GM12878 (cell line): ENCODE results near the gene KDF1. TPM values are rescaled to one million over a fixed set of nuclear protein-coding genes. Genes with fewer than 3 reads are reported as not detected.

Experiments used
- ATAC-seq: fragments of 200-7000 bp; cut with Tn5 transposase; 3 replicates; pipeline ENCODE4 v1.9.1; 2020; ENCODE audit warnings: mild to moderate bottlenecking, moderate library complexity
- BruUV-seq: library from RNA; stranded (reverse); fragments of 400-500 nt; replicated peaks from 2 replicates; lab custom pipeline; 2021; lab: Mats Ljungman, UMichigan
- CTCF ChIA-PET: fragments of 300-600 bp; sonication (Branson Sonifier 250); formaldehyde crosslinking; extraction: SDS; loops from one replicate; lab custom pipeline; 2021; ENCODE audit warnings: inconsistent platforms; lab: Yijun Ruan, JAX
- POLR2A ChIA-PET: fragments of 350-600 bp; formaldehyde crosslinking; extraction: SDS; loops from one replicate; lab custom pipeline; 2021; ENCODE audit warnings: inconsistent platforms; lab: Charles Lee
- RAD21 ChIA-PET: fragments of 300-600 bp; sonication (Branson Sonifier 250); formaldehyde crosslinking; loops from one replicate; lab custom pipeline; 2023; ENCODE audit warnings: antibody characterized with exemption; ENCODE audit not compliant: unreplicated experiment; lab: Charles Lee
- SMC1A ChIA-PET: fragments of 300-600 bp; sonication (Branson Sonifier 250); formaldehyde crosslinking; loops from one replicate; lab custom pipeline; 2023; ENCODE audit not compliant: unreplicated experiment, uncharacterized antibody; lab: Charles Lee
- DNase-seq: peaks from one replicate; pipeline ENCODE4 v3.0.0-alpha.2; 2011; ENCODE audit warnings: low read depth, low spot score
- FAIRE-seq: peaks from 3 replicates; lab custom pipeline; 2011; peaks lifted over from hg19 to GRCh38; lab: Jason Lieb, UNC
- H2AFZ ChIP-seq: 2 replicates; pipeline ENCODE4 v1.6.0; 2011; ENCODE audit warnings: low read depth, low read length, control low read depth; ENCODE audit not compliant: control insufficient read depth
- H3K27ac ChIP-seq: 2 replicates; pipeline ENCODE4 v1.5.1; 2011; ENCODE audit warnings: control low read depth; ENCODE audit not compliant: control insufficient read depth, insufficient read depth
- H3K27me3 ChIP-seq, 2 experiments: replicated peaks in 1 of 2; 2 replicates each; pipeline versions ENCODE4 v1.6.0 to v1.6.1; 2011; ENCODE audit warnings: low read length in 1 of 2; ENCODE audit not compliant: control insufficient read depth in 2 of 2, insufficient read depth in 2 of 2
- H3K36me3 ChIP-seq, 2 experiments: 2 replicates each; pipeline ENCODE4 v1.5.1; 2011; ENCODE audit warnings: low read length in 1 of 2; ENCODE audit not compliant: control insufficient read depth in 2 of 2, insufficient read depth in 2 of 2
- H3K4me1 ChIP-seq: 2 replicates; pipeline ENCODE4 v1.6.1; 2011; ENCODE audit warnings: mild to moderate bottlenecking, low read length, moderate library complexity, mixed read lengths; ENCODE audit not compliant: control insufficient read depth, insufficient read depth
- H3K4me2 ChIP-seq: 2 replicates; pipeline ENCODE4 v1.6.0; 2011; ENCODE audit warnings: control low read depth; ENCODE audit not compliant: control insufficient read depth, insufficient read depth
- H3K4me3 ChIP-seq: fragments of 200-600 bp; sonication (generic); 2 replicates; pipeline ENCODE4 v1.5.1; 2016
- H3K79me2 ChIP-seq: 2 replicates; pipeline ENCODE4 v1.6.0; 2011; ENCODE audit warnings: low read length; ENCODE audit not compliant: control insufficient read depth, insufficient read depth
- H3K9ac ChIP-seq: 2 replicates; pipeline ENCODE4 v1.8.0; 2011; ENCODE audit warnings: low read length, control low read depth, mixed read lengths; ENCODE audit not compliant: control insufficient read depth, insufficient read depth
- H3K9me3 ChIP-seq: replicated peaks from 3 replicates; pipeline ENCODE4 v1.5.1; 2011; ENCODE audit warnings: mild to moderate bottlenecking, low read length; ENCODE audit not compliant: control insufficient read depth, insufficient read depth
- H4K20me1 ChIP-seq: 2 replicates; pipeline ENCODE4 v1.6.0; 2011; ENCODE audit not compliant: control insufficient read depth, insufficient read depth
- CREM ChIP-seq: IDR thresholded peaks from 2 replicates; pipeline ENCODE4 v1.6.1; 2014; ENCODE audit warnings: antibody characterized with exemption, low read depth
- EED ChIP-seq: sonication (generic); IDR thresholded peaks from 2 replicates; pipeline ENCODE4 v1.6.1; 2016; ENCODE audit warnings: antibody characterized with exemption, low read depth
- FOS ChIP-seq: IDR thresholded peaks from 3 replicates; pipeline ENCODE4 v1.6.1; 2011; ENCODE audit warnings: borderline replicate concordance; ENCODE audit not compliant: insufficient read length; ENCODE audit errors: extremely low read depth
- HDGF ChIP-seq: fragments of 450-650 bp; IDR thresholded peaks from 2 replicates; pipeline ENCODE4 v1.6.1; 2016; ENCODE audit warnings: antibody characterized with exemption
- IKZF2 ChIP-seq, 2 experiments: fragments of 450-650 bp; IDR thresholded peaks; 2 replicates each; pipeline ENCODE4 v1.6.1; 2017; ENCODE audit warnings: mild to moderate bottlenecking in 2 of 2, moderate library complexity in 2 of 2
- KAT2A ChIP-seq: conservative IDR thresholded peaks from 2 replicates; pipeline ENCODE4 v1.6.1; 2011; ENCODE audit warnings: low read depth, low read length; ENCODE audit not compliant: control insufficient read depth
- MTA2 ChIP-seq: fragments of 450-650 bp; IDR thresholded peaks from 2 replicates; pipeline ENCODE4 v1.6.1; 2016; ENCODE audit warnings: low read depth, mild to moderate bottlenecking, moderate library complexity
- NFYA ChIP-seq: IDR thresholded peaks from 2 replicates; pipeline ENCODE4 v1.6.1; 2011; ENCODE audit warnings: low read depth, mild to moderate bottlenecking, low read length, improper control_type of control experiment, borderline replicate concordance
- PML ChIP-seq: IDR thresholded peaks from 2 replicates; pipeline ENCODE4 v1.6.1; 2012; ENCODE audit warnings: low read length, inconsistent platforms
- POU2F2 ChIP-seq: IDR thresholded peaks from 3 replicates; pipeline ENCODE4 v1.6.1; 2011; ENCODE audit warnings: low read depth, mild to moderate bottlenecking, low read length, borderline replicate concordance
- RAD51 ChIP-seq: fragments of 450-650 bp; IDR thresholded peaks from 2 replicates; pipeline ENCODE4 v1.6.1; 2016; ENCODE audit warnings: moderate library complexity, mild to moderate bottlenecking, inconsistent platforms
- SREBF1 ChIP-seq: IDR thresholded peaks from 2 replicates; pipeline ENCODE4 v1.6.1; 2012; ENCODE audit warnings: mild to moderate bottlenecking, low read length
- TAF1 ChIP-seq: IDR thresholded peaks from 2 replicates; pipeline ENCODE4 v1.6.1; 2011; ENCODE audit warnings: mild to moderate bottlenecking, low read depth, low read length, borderline replicate concordance
- YBX1 ChIP-seq: fragments of 450-650 bp; IDR thresholded peaks from 2 replicates; pipeline ENCODE4 v1.6.1; 2016; ENCODE audit warnings: antibody characterized with exemption
- YY1 ChIP-seq: IDR thresholded peaks from 2 replicates; pipeline ENCODE4 v1.6.1; 2011; ENCODE audit warnings: low read depth, mild to moderate bottlenecking, low read length
- ZNF217 ChIP-seq: fragments of 450-650 bp; IDR thresholded peaks from 2 replicates; pipeline ENCODE4 v1.6.1; 2017; ENCODE audit warnings: antibody characterized with exemption, mild to moderate bottlenecking
- ZSCAN29 ChIP-seq: fragments of 450-650 bp; IDR thresholded peaks from 2 replicates; pipeline ENCODE4 v1.6.1; 2017; ENCODE audit warnings: mild to moderate bottlenecking, moderate library complexity
- ZZZ3 ChIP-seq: IDR thresholded peaks from 2 replicates; pipeline ENCODE4 v1.6.1; 2011; ENCODE audit warnings: low read depth; ENCODE audit not compliant: control insufficient read depth, insufficient read length
- WGBS: methylation state at CpG from one replicate; pipeline ENCODE4 v1.1.6; 2016; ENCODE audit warnings: low lambda C conversion rate; ENCODE audit not compliant: insufficient replicate concordance, insufficient coverage; ENCODE audit errors: missing lambda C conversion rate; 5-methylcytosine and 5-hydroxymethylcytosine counted together
- in situ Hi-C: fragments of 300-500 bp; cut with MboI; formaldehyde crosslinking; loops from 9 replicates; pipeline ENCODE4 v1.14.3; 2018; ENCODE audit warnings: mixed read lengths
- intact Hi-C: fragments of 100-400 bp; cut with micrococcal nuclease; formaldehyde crosslinking; loops from one replicate; pipeline ENCODE4 v1.14.2; 2022; ENCODE audit not compliant: unreplicated experiment
- polyA plus RNA-seq, 11 experiments: library from polyadenylated mRNA; depleted of rRNA in 4 of 11; unstranded in 6 of 11; stranded (reverse) in 5 of 11; fragments of >200 nt; fragmentation: Nextera tagmentation in 4 of 11; fragmentation: Illumina TruSeq in 1 of 11; extraction: Ambion mirVana in 4 of 11; extraction: Trizol in 1 of 11; gene quantifications; 1 replicate in 1 of 11; 2 replicates in 10 of 11; pipeline versions ENCODE4 v1.2.1 to v1.2.3, GENCODE V29; 2011 to 2016; ENCODE audit warnings: inconsistent platforms in 2 of 11, missing spikeins in 2 of 11, low read depth in 1 of 11
- total RNA-seq, 4 experiments: library from RNA; depleted of rRNA in 3 of 4; stranded (reverse); fragments of >200 nt in 3 of 4; fragmentation: Illumina TruSeq in 1 of 4; extraction: Trizol in 1 of 4; gene quantifications; 2 replicates each; pipeline versions ENCODE4 v1.2.1 to v1.2.3, GENCODE V29; 2013 to 2021
- TF ChIP-seq, protein P1 (sequence below): IDR thresholded peaks from 2 replicates; pipeline ENCODE4 v1.6.1; 2011; ENCODE audit warnings: mild to moderate bottlenecking, low read depth, low read length, moderate library complexity; ENCODE audit not compliant: insufficient replicate concordance
- TF ChIP-seq, protein P2 (sequence below): fragments of 450-650 bp; IDR thresholded peaks from 2 replicates; pipeline ENCODE4 v1.6.1; 2018; ENCODE audit warnings: mild to moderate bottlenecking, low read depth, moderate library complexity; ENCODE audit not compliant: partially characterized antibody
- TF ChIP-seq, protein P3 (sequence below): fragments of 450-650 bp; IDR thresholded peaks from 2 replicates; pipeline ENCODE4 v1.6.1; 2017; ENCODE audit warnings: borderline replicate concordance

The KDF1 gene
- total and polyA plus RNA-seq, 10 of the 15 experiments (the other 5 are each of a cell fraction or from before 2014, with no cell fraction given) = 0.03 to 0.13 (median 0.04) TPM; not detected in 7

DNA sequence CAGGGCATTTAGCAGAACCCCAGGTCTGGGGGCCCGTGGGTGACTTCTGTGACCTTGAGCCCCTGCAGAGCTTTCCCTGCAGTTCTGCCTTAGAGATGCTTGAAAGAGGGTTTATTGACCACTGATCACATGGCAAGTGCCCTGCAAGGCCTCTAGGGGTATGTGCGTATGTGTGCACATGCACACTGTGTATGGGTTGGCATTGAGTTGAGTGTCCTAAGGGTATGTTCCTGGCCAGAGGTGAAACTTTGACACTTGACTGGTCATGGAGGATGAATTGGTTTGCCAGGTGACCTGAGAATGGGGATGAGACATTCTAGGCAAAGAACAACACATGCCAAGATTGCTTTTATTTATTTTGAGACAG, 21.6 kb downstream of the KDF1 start (continued):
- TF ChIP-seq, protein P1, sequence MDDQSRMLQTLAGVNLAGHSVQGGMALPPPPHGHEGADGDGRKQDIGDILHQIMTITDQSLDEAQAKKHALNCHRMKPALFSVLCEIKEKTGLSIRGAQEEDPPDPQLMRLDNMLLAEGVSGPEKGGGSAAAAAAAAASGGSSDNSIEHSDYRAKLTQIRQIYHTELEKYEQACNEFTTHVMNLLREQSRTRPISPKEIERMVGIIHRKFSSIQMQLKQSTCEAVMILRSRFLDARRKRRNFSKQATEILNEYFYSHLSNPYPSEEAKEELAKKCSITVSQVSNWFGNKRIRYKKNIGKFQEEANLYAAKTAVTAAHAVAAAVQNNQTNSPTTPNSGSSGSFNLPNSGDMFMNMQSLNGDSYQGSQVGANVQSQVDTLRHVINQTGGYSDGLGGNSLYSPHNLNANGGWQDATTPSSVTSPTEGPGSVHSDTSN = no peak
- no peak for TF ChIP-seq FOS
- no peak for TF ChIP-seq RAD51
- TF ChIP-seq POU2F2 = no peak
- no peak for TF ChIP-seq MTA2

DNA sequence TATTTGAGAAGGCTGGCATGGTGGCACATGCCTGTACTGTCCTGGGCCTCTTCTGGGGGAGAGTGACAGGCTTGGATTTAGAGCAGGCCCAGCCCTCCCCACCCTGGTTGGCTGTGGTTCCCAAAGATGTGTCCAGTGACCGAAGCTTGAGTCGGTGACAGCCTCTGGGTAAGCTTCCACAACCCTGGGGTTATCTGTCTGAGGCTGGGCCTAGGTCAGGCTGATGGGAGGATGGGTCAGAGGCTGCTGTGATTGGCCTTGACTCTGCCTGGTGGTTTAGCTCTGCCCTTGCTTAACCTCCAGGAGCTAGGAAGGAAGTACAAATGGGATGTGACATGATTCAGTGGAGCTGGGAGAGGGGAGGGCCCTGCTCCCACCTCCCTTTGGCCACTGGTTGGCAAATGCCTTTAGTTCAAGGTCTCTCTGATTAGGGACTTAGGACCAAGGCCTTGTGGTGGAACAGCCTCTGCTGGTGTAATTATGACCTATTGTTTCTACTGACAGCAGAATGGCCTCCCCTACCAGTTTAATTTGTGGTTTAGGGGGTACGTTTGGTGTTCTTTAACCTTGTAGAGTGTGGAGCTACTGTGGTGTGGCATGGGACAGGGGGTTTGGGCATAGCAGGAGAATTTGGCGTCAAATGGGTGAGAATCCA, 22.1 kb downstream of the KDF1 start:
- intact Hi-C loops = no loop called here
- Histone ChIP-seq H3K4me2 (no peak overlapping the region), H3K9me3 (no peaks in the 10 kb centered on the region), H3K4me3 (no peak overlapping the region), H3K36me3 (peaks cover 11 to 22% of the 10 kb centered on the region in 2 experiments), H3K79me2 (peaks cover 2% of the 10 kb centered on the region), H4K20me1 (no peaks in the 10 kb centered on the region), H3K27ac (no peak overlapping the region), H3K9ac (no peak overlapping the region), H3K4me1 (no peaks in the 10 kb centered on the region), H3K27me3 (no peaks in the 10 kb centered on the region), H2AFZ (no peak overlapping the region)
- CTCF ChIA-PET = no interaction called here
- no peak for ATAC-seq
- RAD21 ChIA-PET = no interaction called here
- no TSS peak for BruUV-seq
- in situ Hi-C loops = no loop called here
- POLR2A ChIA-PET = no interaction called here
- no peak for FAIRE-seq
- no peak for DNase-seq
- SMC1A ChIA-PET = no interaction called here
- 86% methylated on average over 4 of the region's 4 CpGs for WGBS
- TF ChIP-seq TAF1 (no peak), SREBF1 (no peak), ZSCAN29 (no peak), NFYA (no peak), HDGF (no peak), IKZF2 (IDR thresholded peaks at IDR 0.05) (no peak), EED (no peak), ZNF217 (no peak), YBX1 (no peak), YY1 (no peak), PML (no peak), ZZZ3 (no peak), CREM (no peak), KAT2A (no peak)
- TF ChIP-seq, protein P2, sequence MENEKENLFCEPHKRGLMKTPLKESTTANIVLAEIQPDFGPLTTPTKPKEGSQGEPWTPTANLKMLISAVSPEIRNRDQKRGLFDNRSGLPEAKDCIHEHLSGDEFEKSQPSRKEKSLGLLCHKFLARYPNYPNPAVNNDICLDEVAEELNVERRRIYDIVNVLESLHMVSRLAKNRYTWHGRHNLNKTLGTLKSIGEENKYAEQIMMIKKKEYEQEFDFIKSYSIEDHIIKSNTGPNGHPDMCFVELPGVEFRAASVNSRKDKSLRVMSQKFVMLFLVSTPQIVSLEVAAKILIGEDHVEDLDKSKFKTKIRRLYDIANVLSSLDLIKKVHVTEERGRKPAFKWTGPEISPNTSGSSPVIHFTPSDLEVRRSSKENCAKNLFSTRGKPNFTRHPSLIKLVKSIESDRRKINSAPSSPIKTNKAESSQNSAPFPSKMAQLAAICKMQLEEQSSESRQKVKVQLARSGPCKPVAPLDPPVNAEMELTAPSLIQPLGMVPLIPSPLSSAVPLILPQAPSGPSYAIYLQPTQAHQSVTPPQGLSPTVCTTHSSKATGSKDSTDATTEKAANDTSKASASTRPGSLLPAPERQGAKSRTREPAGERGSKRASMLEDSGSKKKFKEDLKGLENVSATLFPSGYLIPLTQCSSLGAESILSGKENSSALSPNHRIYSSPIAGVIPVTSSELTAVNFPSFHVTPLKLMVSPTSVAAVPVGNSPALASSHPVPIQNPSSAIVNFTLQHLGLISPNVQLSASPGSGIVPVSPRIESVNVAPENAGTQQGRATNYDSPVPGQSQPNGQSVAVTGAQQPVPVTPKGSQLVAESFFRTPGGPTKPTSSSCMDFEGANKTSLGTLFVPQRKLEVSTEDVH = no peak
- TF ChIP-seq, protein P3, sequence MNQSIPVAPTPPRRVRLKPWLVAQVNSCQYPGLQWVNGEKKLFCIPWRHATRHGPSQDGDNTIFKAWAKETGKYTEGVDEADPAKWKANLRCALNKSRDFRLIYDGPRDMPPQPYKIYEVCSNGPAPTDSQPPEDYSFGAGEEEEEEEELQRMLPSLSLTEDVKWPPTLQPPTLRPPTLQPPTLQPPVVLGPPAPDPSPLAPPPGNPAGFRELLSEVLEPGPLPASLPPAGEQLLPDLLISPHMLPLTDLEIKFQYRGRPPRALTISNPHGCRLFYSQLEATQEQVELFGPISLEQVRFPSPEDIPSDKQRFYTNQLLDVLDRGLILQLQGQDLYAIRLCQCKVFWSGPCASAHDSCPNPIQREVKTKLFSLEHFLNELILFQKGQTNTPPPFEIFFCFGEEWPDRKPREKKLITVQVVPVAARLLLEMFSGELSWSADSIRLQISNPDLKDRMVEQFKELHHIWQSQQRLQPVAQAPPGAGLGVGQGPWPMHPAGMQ = no peak
